GM21786 (cell line): ENCODE data around the gene PXDC1.

Experiments
- ATAC-seq: cut with Tn5 transposase; IDR thresholded peaks from one replicate; pipeline ENCODE4 v1.9.1; 2021; ENCODE audit not compliant: unreplicated experiment

Gene PXDC1

GRCh38 chr6:3749067-3749841, 2.3 kb downstream of the PXDC1 start:
- ATAC-seq = no peak

GRCh38 chr6:3748208-3749066, 3.1 kb downstream of the PXDC1 start:
- ATAC-seq = peak; percentile 20

- no peak for ATAC-seq
Observed at GRCh38 chr6:3747100-3747737, 4.3 kb downstream of the PXDC1 start.

GRCh38 chr6:3746696-3747095, 4.8 kb downstream of the PXDC1 start:
- ATAC-seq = no peak

GRCh38 chr6:3746119-3746691, 5.3 kb downstream of the PXDC1 start:
- ATAC-seq = peak; percentile 48

- ATAC-seq = no peak
Observed at GRCh38 chr6:3745566-3746118, 5.9 kb downstream of the PXDC1 start.

GRCh38 chr6:3744901-3745470, 6.5 kb downstream of the PXDC1 start:
- ATAC-seq = no peak

GRCh38 chr6:3744211-3744900, 7.2 kb downstream of the PXDC1 start:
- no peak for ATAC-seq

- no peak for ATAC-seq
Observed at GRCh38 chr6:3743541-3743940, 8.0 kb downstream of the PXDC1 start.

GRCh38 chr6:3742426-3743344, 8.8 kb downstream of the PXDC1 start:
- peak; percentile 48 for ATAC-seq

- ATAC-seq = no peak
Observed at GRCh38 chr6:3742076-3742425, 9.5 kb downstream of the PXDC1 start.

- ATAC-seq = no peak
Observed at GRCh38 chr6:3741477-3741871, 10.0 kb downstream of the PXDC1 start.

- no peak for ATAC-seq
Observed at GRCh38 chr6:3740551-3741476, 10.7 kb downstream of the PXDC1 start.

GRCh38 chr6:3739311-3739897, 12.1 kb downstream of the PXDC1 start:
- ATAC-seq = no peak

GRCh38 chr6:3738381-3739131, 13.0 kb downstream of the PXDC1 start:
- no peak for ATAC-seq

- ATAC-seq = no peak
Observed at GRCh38 chr6:3737831-3738210, 13.7 kb downstream of the PXDC1 start.
